Activated CD8-positive, alpha-beta memory T cell treated with anti-CD3 and anti-CD28 coated beads, Interleukin-2, amount 50 U/mL, for 4 hours (primary cell): ENCODE data around the gene LIX1L.

ENCODE experiments used
- DNase-seq: peaks from one replicate; pipeline ENCODE4 v3.0.0-alpha.2; 2020

The LIX1L gene

DNA sequence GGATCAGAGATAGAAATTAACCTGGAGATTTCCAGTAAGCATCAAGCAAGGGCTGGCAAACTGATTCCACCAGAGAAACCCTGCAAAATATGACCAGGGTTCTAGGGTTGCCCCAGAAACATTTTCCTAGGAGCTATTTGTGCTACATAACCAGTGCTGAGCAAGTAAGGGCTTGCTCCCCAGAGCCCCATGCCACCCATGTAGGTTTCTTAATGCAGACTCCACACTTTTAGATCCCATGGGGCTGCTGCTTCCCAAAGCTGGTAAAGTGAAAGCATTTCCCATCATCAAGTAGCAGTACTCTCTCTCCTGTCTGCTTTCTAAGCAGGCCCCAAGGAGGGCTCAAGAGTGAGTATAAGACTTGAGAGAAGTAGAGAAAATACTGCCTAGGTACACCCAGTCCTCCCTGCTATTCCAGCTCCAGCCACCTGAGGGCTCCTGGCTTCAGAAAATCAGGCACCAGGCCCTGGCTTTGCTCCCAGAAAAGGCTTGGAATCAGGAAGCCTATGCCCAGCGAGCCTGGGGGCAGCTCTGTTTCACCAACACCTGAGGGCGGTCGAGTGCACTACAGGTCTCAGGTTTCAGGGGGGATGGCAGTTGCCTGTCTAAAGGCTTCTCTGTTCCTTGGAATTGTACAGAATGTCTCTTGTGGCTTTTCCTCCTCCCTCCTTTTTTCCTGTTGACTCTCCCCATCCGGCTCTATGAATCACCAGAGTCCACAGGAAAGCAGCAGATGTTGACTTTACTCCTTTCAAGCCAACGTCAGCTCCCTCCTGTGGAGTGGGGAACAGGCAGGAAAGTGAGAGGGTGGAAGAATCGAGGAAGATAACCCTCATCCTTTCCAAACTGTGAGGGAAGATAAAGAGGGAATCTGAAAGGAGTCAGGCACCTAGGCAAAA, 66.0 kb downstream of the LIX1L start:
- peak; percentile 52 for DNase-seq

DNA sequence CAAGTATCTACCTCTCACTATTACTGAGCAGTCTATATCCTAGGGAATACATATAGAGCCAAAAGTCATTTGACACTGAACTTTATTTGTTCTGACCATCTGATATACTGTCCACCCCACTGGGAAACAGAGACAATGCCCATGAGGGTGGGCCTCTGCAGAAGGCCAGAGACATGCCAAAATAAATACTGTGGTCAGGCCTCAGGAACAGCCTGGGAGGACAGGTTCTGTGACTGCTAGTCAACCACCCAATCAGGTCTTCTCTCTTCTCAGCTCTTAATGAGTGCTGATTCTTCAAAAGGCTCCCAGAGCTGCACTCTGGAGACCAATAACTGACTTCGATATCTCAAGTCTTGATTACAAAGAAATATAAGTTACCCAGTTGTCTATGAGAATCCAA, 66.7 kb downstream of the LIX1L start:
- DNase-seq, result no peak

DNA sequence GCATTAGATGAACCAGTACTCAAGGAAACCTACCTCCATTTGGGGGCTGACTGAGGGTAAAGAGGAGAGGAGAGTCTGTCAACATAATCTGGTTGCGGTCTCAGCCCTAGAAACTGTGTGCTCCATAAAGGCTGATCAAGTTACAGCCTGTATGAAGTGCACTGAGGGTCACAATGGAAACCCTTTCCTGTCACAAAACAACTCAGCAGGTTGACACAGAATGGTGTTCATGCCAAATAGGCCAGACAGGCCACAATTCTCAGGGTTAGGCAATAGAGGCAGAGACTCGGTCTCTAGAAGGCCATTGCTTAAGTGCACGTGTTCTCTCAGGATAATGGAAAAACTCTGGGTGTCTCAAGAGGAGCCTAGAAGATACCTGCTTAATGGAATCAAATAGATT, 68.1 kb downstream of the LIX1L start:
- no peak for DNase-seq

DNA sequence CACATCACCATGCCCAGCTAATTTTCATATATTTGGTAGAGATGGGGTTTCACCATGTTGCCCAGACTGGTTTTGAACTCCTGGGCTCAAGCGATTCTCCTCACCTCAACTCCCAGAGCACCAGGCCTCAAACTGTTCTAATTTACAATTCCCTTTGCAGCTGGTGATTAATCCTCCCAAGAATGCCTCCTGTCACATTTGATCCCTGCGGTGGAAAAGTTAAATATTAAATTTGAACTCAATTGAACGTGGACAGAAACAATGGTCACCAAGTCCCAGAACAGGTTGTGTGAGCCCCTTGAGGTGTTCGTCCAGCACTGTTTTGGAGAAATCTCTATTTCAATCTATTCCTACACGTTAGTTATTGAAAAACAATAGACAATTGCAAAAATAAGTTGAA, 70.2 kb downstream of the LIX1L start:
- DNase-seq, result no peak

DNA sequence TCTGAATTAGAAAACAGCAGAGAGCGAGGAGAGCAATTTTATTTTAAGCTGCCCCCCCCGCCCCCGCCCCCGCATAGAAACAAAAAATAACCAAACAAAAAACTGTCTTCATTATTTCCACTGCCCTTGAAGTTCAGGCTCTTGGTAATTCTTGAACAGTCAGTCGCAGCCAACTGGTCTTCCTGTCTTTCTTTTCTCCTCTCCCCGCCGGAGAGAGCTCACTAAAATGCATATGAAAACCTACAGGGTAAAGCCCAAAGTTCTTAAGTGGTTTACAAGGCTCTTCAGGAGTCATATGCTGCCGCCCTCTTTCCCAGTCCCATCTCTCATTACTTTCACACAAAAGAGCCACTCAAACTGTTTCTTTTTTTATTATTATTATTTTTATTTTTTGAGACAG, 71.0 kb downstream of the LIX1L start:
- no peak for DNase-seq

DNA sequence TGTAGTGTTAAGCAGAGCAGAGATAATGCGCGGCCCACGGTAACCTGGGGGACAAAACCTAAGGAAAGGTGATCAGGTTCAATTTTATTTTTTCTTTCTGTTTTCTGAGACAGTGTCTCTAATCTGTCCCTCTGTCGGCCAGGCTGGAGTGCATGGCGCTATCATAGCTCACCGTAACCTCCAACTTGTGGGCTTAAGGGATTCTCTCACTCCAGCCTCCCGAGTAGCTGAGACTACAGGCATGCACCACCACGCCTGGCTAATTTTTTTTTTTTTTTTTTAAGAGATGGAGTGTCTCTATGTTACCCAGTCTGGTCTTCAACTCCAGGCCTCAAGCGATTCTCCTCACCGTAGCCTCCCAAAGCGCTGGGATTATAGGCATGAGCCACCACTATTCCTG, 71.4 kb downstream of the LIX1L start:
- no peak for DNase-seq

DNA sequence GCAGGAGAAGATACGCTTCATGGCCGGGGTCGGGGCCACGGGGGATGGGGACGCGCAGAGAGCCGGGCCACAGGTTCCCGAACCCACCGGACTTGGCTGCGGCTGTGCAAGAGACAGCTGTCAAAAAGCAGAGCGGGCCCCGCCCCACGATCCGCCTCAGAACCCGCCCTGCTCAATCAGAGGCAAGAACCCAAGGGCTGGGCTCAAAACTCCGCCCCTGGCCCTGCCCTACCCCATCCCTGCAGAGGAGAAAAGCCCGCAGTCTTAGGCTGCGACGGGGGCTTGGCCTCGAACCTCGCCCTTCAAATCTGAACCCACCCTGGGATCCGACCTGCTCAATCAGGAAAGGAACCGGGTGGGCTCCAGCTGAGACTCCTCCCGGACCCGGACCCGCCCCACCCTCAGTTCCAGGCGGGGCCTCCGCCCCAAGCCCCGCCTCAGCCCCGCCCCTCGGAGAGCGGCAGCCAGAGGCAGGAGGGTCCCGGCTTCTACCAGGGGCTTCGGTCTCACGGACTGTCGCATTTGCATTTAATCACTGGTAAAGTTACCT, 72.0 kb downstream of the LIX1L start, which contains the start of gene ANKRD35:
ANKRD35 (minus strand) TSS at position 129 of the 550 bp plus-strand sequence; CDS start at position 21, 108 bp downstream.
- DNase-seq, result peak; percentile 87

DNA sequence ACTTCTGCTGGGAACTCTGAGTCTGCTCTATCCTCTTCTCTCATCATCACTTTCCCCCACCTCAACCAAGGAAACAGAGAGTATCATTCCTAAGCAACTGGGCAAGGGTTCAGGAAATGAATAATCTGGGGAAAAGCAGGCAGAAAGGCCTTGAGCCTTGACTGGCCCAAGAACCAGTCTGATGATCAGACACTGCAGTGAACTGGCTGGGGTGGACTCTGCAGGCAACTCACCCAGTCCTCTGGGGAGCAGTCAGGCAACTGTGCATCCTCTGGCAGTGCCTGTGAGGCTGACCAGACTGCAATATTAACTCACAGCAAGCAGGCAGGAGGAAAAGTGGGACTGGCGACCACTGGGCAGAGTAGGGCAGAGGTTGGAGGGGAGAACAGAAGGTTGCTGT, 73.1 kb downstream of the LIX1L start:
- no peak for DNase-seq
